ENCODE measurements around the gene CFLAR.

Gene CFLAR

GRCh38 chr2:201156640-201157039 is 40.7 kb downstream of the CFLAR start:
- Histone ChIP-seq H3K4me2 (ENCODE audit: low read length) (peak overlapping the region; percentile 58), H3K79me2 (ENCODE audit: low read length) (peaks cover 85% of the 10 kb centered on the region), H3K27me3 (ENCODE audit: low read depth, low read length) (no peaks in the 10 kb centered on the region), H3K27ac (ENCODE audit: low read length) (peak overlapping the region; percentile 94), H3K36me3 (replicated peaks; ENCODE audit: low read depth, low read length) (peaks cover 69% of the 10 kb centered on the region), H2AFZ (ENCODE audit: low read depth, low read length) (no peak overlapping the region), H3K9ac (ENCODE audit: low read length) (peak overlapping the region; percentile 50), H3K4me1 (ENCODE audit: low read length) (peaks cover 63% of the 10 kb centered on the region), H3K9me3 (ENCODE audit: insufficient read depth, low read length) (no peaks in the 10 kb centered on the region), H4K20me1 (ENCODE audit: insufficient read depth, low read length) (peaks cover 50% of the 10 kb centered on the region), H3K4me3 (ENCODE audit: low read length) (peak overlapping the region; percentile 9; the same call in 1 of the 2 replicates)
- TF ChIP-seq EZH2phosphoT487 (IDR thresholded peaks at IDR 0.05; ENCODE audit: low read depth), result no peak
- TF ChIP-seq, protein P1, sequence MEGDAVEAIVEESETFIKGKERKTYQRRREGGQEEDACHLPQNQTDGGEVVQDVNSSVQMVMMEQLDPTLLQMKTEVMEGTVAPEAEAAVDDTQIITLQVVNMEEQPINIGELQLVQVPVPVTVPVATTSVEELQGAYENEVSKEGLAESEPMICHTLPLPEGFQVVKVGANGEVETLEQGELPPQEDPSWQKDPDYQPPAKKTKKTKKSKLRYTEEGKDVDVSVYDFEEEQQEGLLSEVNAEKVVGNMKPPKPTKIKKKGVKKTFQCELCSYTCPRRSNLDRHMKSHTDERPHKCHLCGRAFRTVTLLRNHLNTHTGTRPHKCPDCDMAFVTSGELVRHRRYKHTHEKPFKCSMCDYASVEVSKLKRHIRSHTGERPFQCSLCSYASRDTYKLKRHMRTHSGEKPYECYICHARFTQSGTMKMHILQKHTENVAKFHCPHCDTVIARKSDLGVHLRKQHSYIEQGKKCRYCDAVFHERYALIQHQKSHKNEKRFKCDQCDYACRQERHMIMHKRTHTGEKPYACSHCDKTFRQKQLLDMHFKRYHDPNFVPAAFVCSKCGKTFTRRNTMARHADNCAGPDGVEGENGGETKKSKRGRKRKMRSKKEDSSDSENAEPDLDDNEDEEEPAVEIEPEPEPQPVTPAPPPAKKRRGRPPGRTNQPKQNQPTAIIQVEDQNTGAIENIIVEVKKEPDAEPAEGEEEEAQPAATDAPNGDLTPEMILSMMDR (IDR thresholded peaks at IDR 0.05; ENCODE audit: low read depth, low read length), result no peak

- Histone ChIP-seq H3K27ac (ENCODE audit: low read length) (peak overlapping the region; percentile 94), H3K4me2 (ENCODE audit: low read length) (peak overlapping the region; percentile 58), H3K4me1 (ENCODE audit: low read length) (peaks cover 52% of the 10 kb centered on the region), H3K27me3 (ENCODE audit: low read depth, low read length) (no peaks in the 10 kb centered on the region), H3K79me2 (ENCODE audit: low read length) (peaks cover 79% of the 10 kb centered on the region), H3K36me3 (replicated peaks; ENCODE audit: low read depth, low read length) (peaks cover 72% of the 10 kb centered on the region), H3K9me3 (ENCODE audit: insufficient read depth, low read length) (0 out of 2 replicates have a peak, but pooled peaks cover under 1% of the 10 kb centered on the region), H3K4me3 (ENCODE audit: low read length) (peak overlapping the region; percentile 27; the same call in 1 of the 2 replicates), H2AFZ (ENCODE audit: low read depth, low read length) (no peak overlapping the region), H4K20me1 (ENCODE audit: insufficient read depth, low read length) (peaks cover 41% of the 10 kb centered on the region), H3K9ac (ENCODE audit: low read length) (peak overlapping the region; percentile 50)
- no peak for TF ChIP-seq EZH2phosphoT487 (IDR thresholded peaks at IDR 0.05; ENCODE audit: low read depth)
- TF ChIP-seq, protein P1 (IDR thresholded peaks at IDR 0.05; ENCODE audit: low read depth, low read length), result no peak
These were observed 41.7 kb downstream of the CFLAR start for GRCh38 chr2:201157694-201158093.

GRCh38 chr2:201158111-201158929 is 42.4 kb downstream of the CFLAR start:
- H2AFZ ChIP-seq (ENCODE audit: low read depth, low read length), result no peak overlapping the region
- peak overlapping the region; percentile 27; the same call in 1 of the 2 replicates for H3K4me3 ChIP-seq (ENCODE audit: low read length)
- TF ChIP-seq EZH2phosphoT487 (IDR thresholded peaks at IDR 0.05; ENCODE audit: low read depth), result no peak
- TF ChIP-seq, protein P1 (IDR thresholded peaks at IDR 0.05; ENCODE audit: low read depth, low read length), result peak; percentile 81
- peaks cover 47% of the 10 kb centered on the region for H3K4me1 ChIP-seq (ENCODE audit: low read length)
- H3K4me2 ChIP-seq (ENCODE audit: low read length), result peak overlapping the region; percentile 58
- peaks cover 75% of the 10 kb centered on the region for H3K79me2 ChIP-seq (ENCODE audit: low read length)
- peaks cover 35% of the 10 kb centered on the region for H4K20me1 ChIP-seq (ENCODE audit: insufficient read depth, low read length)
- H3K27me3 ChIP-seq (ENCODE audit: low read depth, low read length), result no peaks in the 10 kb centered on the region
- peaks cover 72% of the 10 kb centered on the region for H3K36me3 ChIP-seq (replicated peaks; ENCODE audit: low read depth, low read length)
- 0 out of 2 replicates have a peak, but pooled peaks cover 7% of the 10 kb centered on the region for H3K9me3 ChIP-seq (ENCODE audit: insufficient read depth, low read length)
- H3K27ac ChIP-seq (ENCODE audit: low read length), result peak overlapping the region; percentile 94
- peak overlapping the region; percentile 50; the same call in 1 of the 2 replicates for H3K9ac ChIP-seq (ENCODE audit: low read length)

- H3K36me3 ChIP-seq (replicated peaks; ENCODE audit: low read depth, low read length), result peaks cover 68% of the 10 kb centered on the region
- H3K27ac ChIP-seq (ENCODE audit: low read length), result no peak overlapping the region
- no peak for TF ChIP-seq EZH2phosphoT487 (IDR thresholded peaks at IDR 0.05; ENCODE audit: low read depth)
- TF ChIP-seq, protein P1 (IDR thresholded peaks at IDR 0.05; ENCODE audit: low read depth, low read length), result no peak
These were observed 48.2 kb downstream of the CFLAR start for GRCh38 chr2:201164166-201164565.

More at GRCh38 chr2:201164166-201164565, 48.2 kb downstream of the CFLAR start:
- H3K4me2 ChIP-seq (ENCODE audit: low read length), result no peak overlapping the region
- peaks cover 28% of the 10 kb centered on the region for H3K79me2 ChIP-seq (ENCODE audit: low read length)
- H3K9me3 ChIP-seq (ENCODE audit: insufficient read depth, low read length), result peaks cover 25% of the 10 kb centered on the region
- no peak overlapping the region for H2AFZ ChIP-seq (ENCODE audit: low read depth, low read length)
- no peak overlapping the region for H3K4me3 ChIP-seq (ENCODE audit: low read length)
- H3K4me1 ChIP-seq (ENCODE audit: low read length), result peaks cover 14% of the 10 kb centered on the region
- H3K9ac ChIP-seq (ENCODE audit: low read length), result no peak overlapping the region
- peaks cover 14% of the 10 kb centered on the region; the same call in 1 of the 2 replicates for H4K20me1 ChIP-seq (ENCODE audit: insufficient read depth, low read length)
- no peaks in the 10 kb centered on the region for H3K27me3 ChIP-seq (ENCODE audit: low read depth, low read length)
